ENCODE measurements around the gene SENP2.

DNA sequence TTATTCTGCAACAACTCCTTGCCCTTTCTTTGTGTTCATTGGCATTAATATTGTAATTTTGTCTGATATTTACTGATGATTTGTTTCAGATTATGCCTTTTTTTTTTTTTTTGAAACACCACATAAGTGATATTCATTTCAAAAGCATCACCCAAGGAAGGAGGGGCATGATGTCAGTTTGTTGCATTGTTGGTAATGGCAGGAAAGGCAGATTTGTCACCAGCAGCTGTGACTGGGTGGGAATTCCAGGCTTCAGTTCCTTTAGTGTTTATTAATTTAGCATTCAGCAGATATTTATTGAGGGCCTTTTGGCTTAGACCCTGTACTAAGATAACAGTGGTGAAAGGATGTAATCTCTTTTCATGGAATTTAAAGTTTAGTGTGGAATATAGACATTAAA, 19.5 kb downstream of the SENP2 start:
- TF ChIP-seq, protein P1, sequence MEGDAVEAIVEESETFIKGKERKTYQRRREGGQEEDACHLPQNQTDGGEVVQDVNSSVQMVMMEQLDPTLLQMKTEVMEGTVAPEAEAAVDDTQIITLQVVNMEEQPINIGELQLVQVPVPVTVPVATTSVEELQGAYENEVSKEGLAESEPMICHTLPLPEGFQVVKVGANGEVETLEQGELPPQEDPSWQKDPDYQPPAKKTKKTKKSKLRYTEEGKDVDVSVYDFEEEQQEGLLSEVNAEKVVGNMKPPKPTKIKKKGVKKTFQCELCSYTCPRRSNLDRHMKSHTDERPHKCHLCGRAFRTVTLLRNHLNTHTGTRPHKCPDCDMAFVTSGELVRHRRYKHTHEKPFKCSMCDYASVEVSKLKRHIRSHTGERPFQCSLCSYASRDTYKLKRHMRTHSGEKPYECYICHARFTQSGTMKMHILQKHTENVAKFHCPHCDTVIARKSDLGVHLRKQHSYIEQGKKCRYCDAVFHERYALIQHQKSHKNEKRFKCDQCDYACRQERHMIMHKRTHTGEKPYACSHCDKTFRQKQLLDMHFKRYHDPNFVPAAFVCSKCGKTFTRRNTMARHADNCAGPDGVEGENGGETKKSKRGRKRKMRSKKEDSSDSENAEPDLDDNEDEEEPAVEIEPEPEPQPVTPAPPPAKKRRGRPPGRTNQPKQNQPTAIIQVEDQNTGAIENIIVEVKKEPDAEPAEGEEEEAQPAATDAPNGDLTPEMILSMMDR (conservative IDR thresholded peaks at IDR 0.05 in 1 of 2, IDR thresholded peaks at IDR 0.05 in 1 of 2; ENCODE audit: extremely low read depth in 1 of 2, insufficient read depth in 1 of 2, low read depth in 1 of 2, low read length in 2 of 2) = no peak
- no peak for TF ChIP-seq EZH2 (IDR thresholded peaks at IDR 0.05; ENCODE audit: borderline replicate concordance, low read length)

Measured in mammary epithelial cell (primary cell).